ENCODE measurements around the gene MAP3K15.

Gene MAP3K15

GRCh38 chrX:19334945-19335626, 180.2 kb downstream of the MAP3K15 start:
- TF ChIP-seq, protein P1, sequence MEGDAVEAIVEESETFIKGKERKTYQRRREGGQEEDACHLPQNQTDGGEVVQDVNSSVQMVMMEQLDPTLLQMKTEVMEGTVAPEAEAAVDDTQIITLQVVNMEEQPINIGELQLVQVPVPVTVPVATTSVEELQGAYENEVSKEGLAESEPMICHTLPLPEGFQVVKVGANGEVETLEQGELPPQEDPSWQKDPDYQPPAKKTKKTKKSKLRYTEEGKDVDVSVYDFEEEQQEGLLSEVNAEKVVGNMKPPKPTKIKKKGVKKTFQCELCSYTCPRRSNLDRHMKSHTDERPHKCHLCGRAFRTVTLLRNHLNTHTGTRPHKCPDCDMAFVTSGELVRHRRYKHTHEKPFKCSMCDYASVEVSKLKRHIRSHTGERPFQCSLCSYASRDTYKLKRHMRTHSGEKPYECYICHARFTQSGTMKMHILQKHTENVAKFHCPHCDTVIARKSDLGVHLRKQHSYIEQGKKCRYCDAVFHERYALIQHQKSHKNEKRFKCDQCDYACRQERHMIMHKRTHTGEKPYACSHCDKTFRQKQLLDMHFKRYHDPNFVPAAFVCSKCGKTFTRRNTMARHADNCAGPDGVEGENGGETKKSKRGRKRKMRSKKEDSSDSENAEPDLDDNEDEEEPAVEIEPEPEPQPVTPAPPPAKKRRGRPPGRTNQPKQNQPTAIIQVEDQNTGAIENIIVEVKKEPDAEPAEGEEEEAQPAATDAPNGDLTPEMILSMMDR (IDR thresholded peaks at IDR 0.05; ENCODE audit: borderline replicate concordance, control extremely low read depth, extremely low read depth, insufficient read depth, missing control alignments): peak; percentile 54
- in situ Hi-C loops (cut with MboI; ENCODE audit: low sequenced_read_pairs, unreplicated experiment): loop anchor here (5.0 to 25.0 kb wide), 3 partner anchors 300 to 943 kb away; no protein-coding TSS in a partner anchor
- peak; percentile 46 for DNase-seq (ENCODE audit: low spot score)

GRCh38 chrX:19332983-19333382, 182.3 kb downstream of the MAP3K15 start:
- in situ Hi-C loops (cut with MboI; ENCODE audit: low sequenced_read_pairs, unreplicated experiment): loop anchor here (5.0 to 25.0 kb wide), 3 partner anchors 298 to 941 kb away; no protein-coding TSS in a partner anchor
- no peak for DNase-seq (ENCODE audit: low spot score)
- TF ChIP-seq, protein P1 (IDR thresholded peaks at IDR 0.05; ENCODE audit: borderline replicate concordance, control extremely low read depth, extremely low read depth, insufficient read depth, missing control alignments): no peak

- in situ Hi-C loops (cut with MboI; ENCODE audit: low sequenced_read_pairs, unreplicated experiment): loop anchor here (5.0 to 25.0 kb wide), 3 partner anchors 297 to 940 kb away; no protein-coding TSS in a partner anchor
- TF ChIP-seq, protein P1 (IDR thresholded peaks at IDR 0.05; ENCODE audit: borderline replicate concordance, control extremely low read depth, extremely low read depth, insufficient read depth, missing control alignments): no peak
- DNase-seq (ENCODE audit: low spot score): no peak
Observed at GRCh38 chrX:19331831-19332230, 183.5 kb downstream of the MAP3K15 start.

DNA sequence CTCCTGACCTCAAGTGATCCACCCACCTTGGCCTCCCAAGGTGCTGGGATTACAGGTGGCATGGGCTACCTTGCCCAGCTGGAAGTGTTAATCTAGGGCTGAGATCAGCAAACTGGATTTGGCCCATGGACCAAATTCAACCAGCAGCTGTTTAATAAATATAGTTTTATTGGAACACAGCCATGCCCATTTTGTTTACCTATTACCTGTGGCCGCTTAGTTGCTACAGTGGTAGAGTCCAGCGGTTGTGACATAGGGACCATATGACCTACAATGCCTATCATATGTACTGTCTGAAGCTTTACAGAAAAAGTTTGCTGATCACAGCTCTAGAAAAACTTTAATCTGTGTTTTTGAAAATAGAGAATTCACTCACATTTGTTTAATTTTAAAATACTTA, 188.7 kb downstream of the MAP3K15 start:
- TF ChIP-seq, protein P1 (IDR thresholded peaks at IDR 0.05; ENCODE audit: borderline replicate concordance, control extremely low read depth, extremely low read depth, insufficient read depth, missing control alignments): no peak
- no peak for DNase-seq (ENCODE audit: low spot score)
- in situ Hi-C loops (cut with MboI; ENCODE audit: low sequenced_read_pairs, unreplicated experiment): loop anchor here (25.0 kb wide), 1 partner anchor 389 kb away; no protein-coding TSS in a partner anchor
